Measurements from ENCODE around the gene VSNL1. TPM values are rescaled to one million over a fixed set of nuclear protein-coding genes. Genes with fewer than 3 reads are reported as not detected.
A peak's percentile ranks its signal among the peaks of the same experiment; 100 is the strongest.

Gene VSNL1
- total and polyA plus RNA-seq, 2 experiments from 2014 or later = 0.70 to 1.8 TPM

GRCh38 chr2:17536416-17536815 is 4.1 kb upstream of the VSNL1 start:
- H3K27me3 ChIP-seq (replicated peaks; ENCODE audit: insufficient read depth) = no peaks in the 10 kb centered on the region
- peaks cover 7% of the 10 kb centered on the region; the same call in 1 of the 2 replicates for H3K4me1 ChIP-seq (ENCODE audit: insufficient read depth)
- no peaks in the 10 kb centered on the region for H3K9me3 ChIP-seq (ENCODE audit: low read depth)
- no peak overlapping the region for H3K9ac ChIP-seq
- no peaks in the 10 kb centered on the region for H3K79me2 ChIP-seq (ENCODE audit: insufficient read depth)
- H3K4me2 ChIP-seq (ENCODE audit: unreplicated experiment) = no peak overlapping the region
- H2AFZ ChIP-seq = no peak overlapping the region
- peaks cover 14% of the 10 kb centered on the region; the same call in 1 of the 2 replicates for H3F3A ChIP-seq (ENCODE audit: insufficient read depth)
- no peak overlapping the region for H3K27ac ChIP-seq
- in situ Hi-C loops (cut with MboI) = no loop called here
- DNase-seq = peak; percentile 52
- H4K20me1 ChIP-seq (ENCODE audit: insufficient read depth) = no peaks in the 10 kb centered on the region
- no peaks in the 10 kb centered on the region for H3K36me3 ChIP-seq (ENCODE audit: low read depth)
- TF ChIP-seq EZH2 (IDR thresholded peaks at IDR 0.05; ENCODE audit: insufficient read depth, poor library complexity, severe bottlenecking) = no peak
- TF ChIP-seq EZH2phosphoT487 (IDR thresholded peaks at IDR 0.05; ENCODE audit: insufficient read depth, low read depth) = no peak
- H3K4me3 ChIP-seq = no peak overlapping the region
- 48 to 58% methylated on average over 2 of the region's 2 CpGs for WGBS, 2 experiments (ENCODE audit: low coverage in 1 of 2, low lambda C conversion rate in 2 of 2, missing lambda C conversion rate in 2 of 2)
- no peaks in the 10 kb centered on the region for H3K9me2 ChIP-seq (ENCODE audit: insufficient read depth)

DNA sequence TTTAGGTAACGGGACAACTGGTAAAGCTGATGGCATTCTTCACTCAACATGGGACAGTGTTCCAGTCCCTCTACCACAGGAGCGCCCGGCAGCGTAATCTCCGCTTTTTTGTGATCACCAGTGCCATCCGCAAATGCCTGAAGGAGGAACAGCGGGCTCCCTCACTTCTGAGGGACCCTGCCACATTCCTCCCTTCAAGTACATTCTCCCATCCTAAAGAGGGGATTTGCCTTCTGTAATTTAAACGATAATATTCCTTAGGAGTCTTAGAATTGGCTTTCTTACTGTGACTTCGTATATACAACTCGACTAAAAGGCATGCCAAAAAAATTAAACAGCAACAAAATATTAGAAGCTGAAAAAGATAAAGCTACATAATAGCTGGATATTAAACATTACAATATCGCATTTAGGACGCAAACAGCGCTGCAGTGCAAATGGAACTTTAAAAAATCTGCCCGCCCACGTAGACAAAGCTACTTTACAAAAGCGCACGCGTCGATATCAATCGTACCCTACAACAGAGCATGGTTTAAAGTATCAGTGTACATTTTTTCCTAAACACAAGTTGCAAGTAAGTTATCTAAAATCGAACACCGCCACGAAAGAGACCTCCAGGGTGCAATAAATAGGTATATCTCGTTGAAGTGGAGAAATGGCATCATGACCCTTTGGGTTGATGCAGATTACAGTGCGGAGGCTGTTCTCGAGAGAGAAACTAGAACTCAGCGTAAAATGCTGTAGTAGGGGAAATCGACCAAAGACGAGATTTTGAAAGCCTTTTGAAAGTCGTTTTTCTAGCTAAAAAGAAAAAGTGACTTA is 2.3 kb upstream of the VSNL1 start:
- H3K9me2 ChIP-seq (ENCODE audit: insufficient read depth) = no peaks in the 10 kb centered on the region
- in situ Hi-C loops (cut with MboI) = no loop called here
- peaks cover 14% of the 10 kb centered on the region; the same call in 1 of the 2 replicates for H3F3A ChIP-seq (ENCODE audit: insufficient read depth)
- DNase-seq = peak; percentile 63
- WGBS, 2 experiments (ENCODE audit: low coverage in 1 of 2, low lambda C conversion rate in 2 of 2, missing lambda C conversion rate in 2 of 2) = 7% methylated on average over 30 of the region's 30 CpGs
- H3K9ac ChIP-seq = peak overlapping the region; percentile 57
- no peaks in the 10 kb centered on the region for H3K79me2 ChIP-seq (ENCODE audit: insufficient read depth)
- H2AFZ ChIP-seq = peak overlapping the region; percentile 85
- no peaks in the 10 kb centered on the region for H3K36me3 ChIP-seq (ENCODE audit: low read depth)
- peak overlapping the region; percentile 94 for H3K4me2 ChIP-seq (ENCODE audit: unreplicated experiment)
- no peaks in the 10 kb centered on the region for H3K9me3 ChIP-seq (ENCODE audit: low read depth)
- peak overlapping the region; percentile 17; the same call in 1 of the 2 replicates for H3K27ac ChIP-seq
- TF ChIP-seq EZH2phosphoT487 (IDR thresholded peaks at IDR 0.05; ENCODE audit: insufficient read depth, low read depth) (no peak), EZH2 (IDR thresholded peaks at IDR 0.05; ENCODE audit: insufficient read depth, poor library complexity, severe bottlenecking) (no peak)
- H3K4me3 ChIP-seq = peak overlapping the region; percentile 78
- H3K4me1 ChIP-seq (ENCODE audit: insufficient read depth) = peaks cover 7% of the 10 kb centered on the region; the same call in 1 of the 2 replicates
- H4K20me1 ChIP-seq (ENCODE audit: insufficient read depth) = no peaks in the 10 kb centered on the region
- H3K27me3 ChIP-seq (replicated peaks; ENCODE audit: insufficient read depth) = no peaks in the 10 kb centered on the region

GRCh38 chr2:17538844-17539554 is 1.5 kb upstream of the VSNL1 start:
- H3K27ac ChIP-seq = peak overlapping the region; percentile 17; the same call in 1 of the 2 replicates
- no peaks in the 10 kb centered on the region for H4K20me1 ChIP-seq (ENCODE audit: insufficient read depth)
- 1 to 2% methylated on average over 41 to 46 of the region's 52 CpGs for WGBS, 2 experiments (ENCODE audit: low coverage in 1 of 2, low lambda C conversion rate in 2 of 2, missing lambda C conversion rate in 2 of 2)
- H3K9ac ChIP-seq = peak overlapping the region; percentile 57
- H3K9me2 ChIP-seq (ENCODE audit: insufficient read depth) = no peaks in the 10 kb centered on the region
- peaks cover 11% of the 10 kb centered on the region; the same call in 1 of the 2 replicates for H3K4me1 ChIP-seq (ENCODE audit: insufficient read depth)
- peak; percentile 77 for DNase-seq
- peaks cover 14% of the 10 kb centered on the region for H3F3A ChIP-seq (ENCODE audit: insufficient read depth)
- H3K9me3 ChIP-seq (ENCODE audit: low read depth) = no peaks in the 10 kb centered on the region
- no peaks in the 10 kb centered on the region for H3K27me3 ChIP-seq (replicated peaks; ENCODE audit: insufficient read depth)
- in situ Hi-C loops (cut with MboI) = no loop called here
- H3K4me3 ChIP-seq = peak overlapping the region; percentile 78
- no peaks in the 10 kb centered on the region for H3K36me3 ChIP-seq (ENCODE audit: low read depth)
- peak overlapping the region; percentile 94 for H3K4me2 ChIP-seq (ENCODE audit: unreplicated experiment)
- H3K79me2 ChIP-seq (ENCODE audit: insufficient read depth) = no peaks in the 10 kb centered on the region
- H2AFZ ChIP-seq = peak overlapping the region; percentile 85
- TF ChIP-seq EZH2 (IDR thresholded peaks at IDR 0.05; ENCODE audit: insufficient read depth, poor library complexity, severe bottlenecking) = no peak
- TF ChIP-seq EZH2phosphoT487 (IDR thresholded peaks at IDR 0.05; ENCODE audit: insufficient read depth, low read depth) = no peak

DNA sequence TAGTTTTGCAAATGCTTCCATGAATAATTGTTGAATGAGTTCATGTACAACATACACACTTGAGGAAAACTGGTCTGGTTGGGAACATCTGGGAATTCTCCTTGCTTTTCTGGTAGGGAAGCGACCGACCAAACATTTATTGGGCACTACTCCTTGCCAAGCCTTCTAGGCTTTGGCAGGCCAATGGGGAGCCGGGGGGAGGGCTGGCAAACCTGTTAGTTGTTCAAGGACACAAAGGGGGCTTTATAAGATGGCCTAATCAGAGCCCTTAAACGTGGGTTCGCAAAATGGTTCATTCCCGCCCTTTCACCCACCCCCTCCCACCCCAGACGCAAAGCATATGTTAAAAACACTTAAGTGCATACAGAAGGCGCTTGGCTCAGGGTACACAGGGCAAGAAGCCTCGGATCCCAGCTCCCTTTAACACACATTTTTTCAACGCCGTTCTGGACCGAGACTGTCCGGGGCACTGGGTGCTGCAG is 844 bp upstream of the VSNL1 start:
- TF ChIP-seq EZH2 (IDR thresholded peaks at IDR 0.05; ENCODE audit: insufficient read depth, poor library complexity, severe bottlenecking) (no peak), EZH2phosphoT487 (IDR thresholded peaks at IDR 0.05; ENCODE audit: insufficient read depth, low read depth) (no peak)
- Histone ChIP-seq H3K79me2 (ENCODE audit: insufficient read depth) (no peaks in the 10 kb centered on the region), H3K9ac (peak overlapping the region; percentile 57; the same call in 1 of the 2 replicates), H2AFZ (peak overlapping the region; percentile 85), H3K4me1 (ENCODE audit: insufficient read depth) (peaks cover 17% of the 10 kb centered on the region), H3K4me3 (peak overlapping the region; percentile 78), H3K36me3 (ENCODE audit: low read depth) (no peaks in the 10 kb centered on the region), H3K27ac (0 out of 2 replicates have a peak overlapping the region, but pooled peaks have one; percentile 17), H3K9me3 (ENCODE audit: low read depth) (no peaks in the 10 kb centered on the region), H3K9me2 (ENCODE audit: insufficient read depth) (no peaks in the 10 kb centered on the region), H3K27me3 (replicated peaks; ENCODE audit: insufficient read depth) (no peaks in the 10 kb centered on the region), H4K20me1 (ENCODE audit: insufficient read depth) (no peaks in the 10 kb centered on the region), H3F3A (ENCODE audit: insufficient read depth) (peaks cover 14% of the 10 kb centered on the region), H3K4me2 (ENCODE audit: unreplicated experiment) (peak overlapping the region; percentile 94)
- WGBS, 2 experiments (ENCODE audit: low coverage in 1 of 2, low lambda C conversion rate in 2 of 2, missing lambda C conversion rate in 2 of 2) = 5 to 10% methylated on average over 13 of the region's 13 CpGs
- peak; percentile 33 for DNase-seq
- in situ Hi-C loops (cut with MboI) = no loop called here

Measured in GM23248 (cell line).